Measurements from ENCODE around the gene FANCD2.
"Not testable (repeated sequence)": the region's sequence is repeated elsewhere in the genome, so short reads cannot be mapped to it uniquely, and the experiment has no call there.

DNA sequence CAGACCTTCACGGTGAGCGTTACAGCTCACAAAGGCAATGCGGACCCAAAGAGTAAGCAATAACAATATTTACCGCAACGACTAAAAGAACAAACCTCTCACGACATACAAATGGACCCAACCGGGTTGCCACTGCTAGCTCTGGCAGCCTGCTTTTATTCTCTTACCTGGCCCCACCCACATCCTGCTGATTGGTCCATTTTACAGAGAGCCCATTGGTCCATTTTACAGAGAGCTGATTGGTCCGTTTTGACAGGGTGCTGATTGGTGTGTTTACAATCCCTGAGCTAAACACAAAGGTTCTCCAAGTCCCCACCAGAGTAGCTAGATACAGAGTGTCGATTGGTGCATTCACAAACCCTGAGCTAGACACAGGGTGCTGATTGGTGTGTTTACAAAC is 109.6 kb downstream of the FANCD2 start:
- TF ChIP-seq CTCF (conservative IDR thresholded peaks at IDR 0.05; ENCODE audit: low read depth in 2 of 2); CREB1 (CRISPR knock-in tag; IDR thresholded peaks at IDR 0.05; ENCODE audit: low read depth); EZH2phosphoT487 (IDR thresholded peaks at IDR 0.05; ENCODE audit: unreplicated experiment); EZH2 (IDR thresholded peaks at IDR 0.05; ENCODE audit: low read depth, unreplicated experiment); ZNF331 (CRISPR knock-in tag; IDR thresholded peaks at IDR 0.05; ENCODE audit: low read depth); POLR2AphosphoS5 (IDR thresholded peaks at IDR 0.05; ENCODE audit: low read depth); ZNF114 (CRISPR knock-in tag; IDR thresholded peaks at IDR 0.05); JUNB (IDR thresholded peaks at IDR 0.05; ENCODE audit: unreplicated experiment); NANOG (IDR thresholded peaks at IDR 0.05; ENCODE audit: borderline replicate concordance); REST (IDR thresholded peaks at IDR 0.05; ENCODE audit: unreplicated experiment); STAT1 (IDR thresholded peaks at IDR 0.05; ENCODE audit: unreplicated experiment): not testable (repeated sequence)
- TF ChIP-seq, protein P1, sequence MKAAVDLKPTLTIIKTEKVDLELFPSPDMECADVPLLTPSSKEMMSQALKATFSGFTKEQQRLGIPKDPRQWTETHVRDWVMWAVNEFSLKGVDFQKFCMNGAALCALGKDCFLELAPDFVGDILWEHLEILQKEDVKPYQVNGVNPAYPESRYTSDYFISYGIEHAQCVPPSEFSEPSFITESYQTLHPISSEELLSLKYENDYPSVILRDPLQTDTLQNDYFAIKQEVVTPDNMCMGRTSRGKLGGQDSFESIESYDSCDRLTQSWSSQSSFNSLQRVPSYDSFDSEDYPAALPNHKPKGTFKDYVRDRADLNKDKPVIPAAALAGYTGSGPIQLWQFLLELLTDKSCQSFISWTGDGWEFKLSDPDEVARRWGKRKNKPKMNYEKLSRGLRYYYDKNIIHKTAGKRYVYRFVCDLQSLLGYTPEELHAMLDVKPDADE (IDR thresholded peaks at IDR 0.05), result not testable (repeated sequence)
- TF ChIP-seq, protein P2, sequence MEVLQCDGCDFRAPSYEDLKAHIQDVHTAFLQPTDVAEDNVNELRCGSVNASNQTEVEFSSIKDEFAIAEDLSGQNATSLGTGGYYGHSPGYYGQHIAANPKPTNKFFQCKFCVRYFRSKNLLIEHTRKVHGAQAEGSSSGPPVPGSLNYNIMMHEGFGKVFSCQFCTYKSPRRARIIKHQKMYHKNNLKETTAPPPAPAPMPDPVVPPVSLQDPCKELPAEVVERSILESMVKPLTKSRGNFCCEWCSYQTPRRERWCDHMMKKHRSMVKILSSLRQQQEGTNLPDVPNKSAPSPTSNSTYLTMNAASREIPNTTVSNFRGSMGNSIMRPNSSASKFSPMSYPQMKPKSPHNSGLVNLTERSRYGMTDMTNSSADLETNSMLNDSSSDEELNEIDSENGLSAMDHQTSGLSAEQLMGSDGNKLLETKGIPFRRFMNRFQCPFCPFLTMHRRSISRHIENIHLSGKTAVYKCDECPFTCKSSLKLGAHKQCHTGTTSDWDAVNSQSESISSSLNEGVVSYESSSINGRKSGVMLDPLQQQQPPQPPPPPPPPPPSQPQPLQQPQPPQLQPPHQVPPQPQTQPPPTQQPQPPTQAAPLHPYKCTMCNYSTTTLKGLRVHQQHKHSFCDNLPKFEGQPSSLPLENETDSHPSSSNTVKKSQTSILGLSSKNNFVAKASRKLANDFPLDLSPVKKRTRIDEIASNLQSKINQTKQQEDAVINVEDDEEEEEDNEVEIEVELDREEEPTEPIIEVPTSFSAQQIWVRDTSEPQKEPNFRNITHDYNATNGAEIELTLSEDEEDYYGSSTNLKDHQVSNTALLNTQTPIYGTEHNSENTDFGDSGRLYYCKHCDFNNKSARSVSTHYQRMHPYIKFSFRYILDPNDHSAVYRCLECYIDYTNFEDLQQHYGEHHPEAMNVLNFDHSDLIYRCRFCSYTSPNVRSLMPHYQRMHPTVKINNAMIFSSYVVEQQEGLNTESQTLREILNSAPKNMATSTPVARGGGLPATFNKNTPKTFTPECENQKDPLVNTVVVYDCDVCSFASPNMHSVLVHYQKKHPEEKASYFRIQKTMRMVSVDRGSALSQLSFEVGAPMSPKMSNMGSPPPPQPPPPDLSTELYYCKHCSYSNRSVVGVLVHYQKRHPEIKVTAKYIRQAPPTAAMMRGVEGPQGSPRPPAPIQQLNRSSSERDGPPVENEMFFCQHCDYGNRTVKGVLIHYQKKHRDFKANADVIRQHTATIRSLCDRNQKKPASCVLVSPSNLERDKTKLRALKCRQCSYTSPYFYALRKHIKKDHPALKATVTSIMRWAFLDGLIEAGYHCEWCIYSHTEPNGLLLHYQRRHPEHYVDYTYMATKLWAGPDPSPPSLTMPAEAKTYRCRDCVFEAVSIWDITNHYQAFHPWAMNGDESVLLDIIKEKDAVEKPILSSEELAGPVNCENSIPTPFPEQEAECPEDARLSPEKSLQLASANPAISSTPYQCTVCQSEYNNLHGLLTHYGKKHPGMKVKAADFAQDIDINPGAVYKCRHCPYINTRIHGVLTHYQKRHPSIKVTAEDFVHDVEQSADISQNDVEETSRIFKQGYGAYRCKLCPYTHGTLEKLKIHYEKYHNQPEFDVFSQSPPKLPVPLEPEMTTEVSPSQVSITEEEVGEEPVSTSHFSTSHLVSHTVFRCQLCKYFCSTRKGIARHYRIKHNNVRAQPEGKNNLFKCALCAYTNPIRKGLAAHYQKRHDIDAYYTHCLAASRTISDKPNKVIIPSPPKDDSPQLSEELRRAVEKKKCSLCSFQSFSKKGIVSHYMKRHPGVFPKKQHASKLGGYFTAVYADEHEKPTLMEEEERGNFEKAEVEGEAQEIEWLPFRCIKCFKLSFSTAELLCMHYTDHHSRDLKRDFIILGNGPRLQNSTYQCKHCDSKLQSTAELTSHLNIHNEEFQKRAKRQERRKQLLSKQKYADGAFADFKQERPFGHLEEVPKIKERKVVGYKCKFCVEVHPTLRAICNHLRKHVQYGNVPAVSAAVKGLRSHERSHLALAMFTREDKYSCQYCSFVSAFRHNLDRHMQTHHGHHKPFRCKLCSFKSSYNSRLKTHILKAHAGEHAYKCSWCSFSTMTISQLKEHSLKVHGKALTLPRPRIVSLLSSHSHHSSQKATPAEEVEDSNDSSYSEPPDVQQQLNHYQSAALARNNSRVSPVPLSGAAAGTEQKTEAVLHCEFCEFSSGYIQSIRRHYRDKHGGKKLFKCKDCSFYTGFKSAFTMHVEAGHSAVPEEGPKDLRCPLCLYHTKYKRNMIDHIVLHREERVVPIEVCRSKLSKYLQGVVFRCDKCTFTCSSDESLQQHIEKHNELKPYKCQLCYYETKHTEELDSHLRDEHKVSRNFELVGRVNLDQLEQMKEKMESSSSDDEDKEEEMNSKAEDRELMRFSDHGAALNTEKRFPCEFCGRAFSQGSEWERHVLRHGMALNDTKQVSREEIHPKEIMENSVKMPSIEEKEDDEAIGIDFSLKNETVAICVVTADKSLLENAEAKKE (CRISPR knock-in tag; IDR thresholded peaks at IDR 0.05), result not testable (repeated sequence)
